ENCODE results near the gene GASK1A.
"Not testable (repeated sequence)": the region's sequence is repeated elsewhere in the genome, so short reads cannot be mapped to it uniquely, and the experiment has no call there.

GASK1A gene

GRCh38 chr3:42964266-42964665, 14.8 kb upstream of the GASK1A start:
- no peak for TF ChIP-seq CTCF (IDR thresholded peaks at IDR 0.05; ENCODE audit: low read depth, low read length)
- no peak overlapping the region for H3K4me3 ChIP-seq (ENCODE audit: low read depth, low read length)

- no peak for TF ChIP-seq CTCF (IDR thresholded peaks at IDR 0.05; ENCODE audit: low read depth, low read length)
- no peak overlapping the region for H3K4me3 ChIP-seq (ENCODE audit: low read depth, low read length)
Measured at GRCh38 chr3:42970557-42970956, 8.6 kb upstream of the GASK1A start.

GRCh38 chr3:42970976-42971772, 7.9 kb upstream of the GASK1A start:
- H3K4me3 ChIP-seq (ENCODE audit: low read depth, low read length), result no peak overlapping the region
- TF ChIP-seq CTCF (IDR thresholded peaks at IDR 0.05; ENCODE audit: low read depth, low read length), result no peak

- not testable (repeated sequence) for H3K4me3 ChIP-seq (ENCODE audit: low read depth, low read length)
Measured at GRCh38 chr3:42974906-42975305, 4.2 kb upstream of the GASK1A start.

GRCh38 chr3:42975456-42975855, 3.7 kb upstream of the GASK1A start:
- no peak overlapping the region for H3K4me3 ChIP-seq (ENCODE audit: low read depth, low read length)
- TF ChIP-seq CTCF (IDR thresholded peaks at IDR 0.05; ENCODE audit: low read depth, low read length), result no peak

- no peak overlapping the region for H3K4me3 ChIP-seq (ENCODE audit: low read depth, low read length)
- TF ChIP-seq CTCF (IDR thresholded peaks at IDR 0.05; ENCODE audit: low read depth, low read length), result no peak
Measured at GRCh38 chr3:42975955-42976354, 3.2 kb upstream of the GASK1A start.

GRCh38 chr3:42980209-42980608, 1.1 kb downstream of the GASK1A start:
- no peak for TF ChIP-seq CTCF (IDR thresholded peaks at IDR 0.05; ENCODE audit: low read depth, low read length)
- no peak overlapping the region for H3K4me3 ChIP-seq (ENCODE audit: low read depth, low read length)

GRCh38 chr3:42980909-42981308, 1.8 kb downstream of the GASK1A start:
- TF ChIP-seq CTCF (IDR thresholded peaks at IDR 0.05; ENCODE audit: low read depth, low read length), result no peak
- H3K4me3 ChIP-seq (ENCODE audit: low read depth, low read length), result no peak overlapping the region

Measured in WI38 (cell line).